ENCODE results near the gene P3H3. TPM values are rescaled to one million over a fixed set of nuclear protein-coding genes. Genes with fewer than 3 reads are reported as not detected.

Gene P3H3
- total and polyA plus RNA-seq, 9 of the 15 experiments (the other 6 are each of a cell fraction or from before 2014, with no cell fraction given): 0.03 to 15.0 (median 4.8) TPM

DNA sequence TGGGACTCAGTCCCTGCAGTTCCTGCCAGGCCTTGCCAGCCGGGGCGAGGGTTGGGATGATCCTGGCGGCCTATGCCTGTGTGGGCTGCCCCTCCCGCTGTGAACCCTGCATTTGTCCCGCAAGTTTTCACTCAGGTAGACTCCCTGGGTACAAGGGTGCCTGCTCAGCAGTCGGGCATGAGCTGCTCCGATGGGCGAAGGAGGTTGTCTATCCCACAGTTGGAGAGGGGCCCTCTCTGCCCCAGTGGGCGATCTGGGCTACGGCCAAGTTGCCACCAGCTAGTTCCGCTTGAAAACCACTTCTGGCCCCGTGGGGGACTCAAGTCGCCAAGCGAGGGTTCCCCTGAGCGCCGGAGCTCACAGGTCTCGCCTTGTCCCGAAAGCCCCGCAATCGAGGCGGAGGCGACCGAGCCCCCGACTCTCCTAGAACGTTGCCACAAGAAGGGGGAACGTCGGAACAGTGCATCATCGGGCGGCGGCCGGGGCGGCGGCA is 38.8 kb downstream of the P3H3 start:
- DNase-seq (ENCODE audit: extremely low read depth in 1 of 4, low spot score in 3 of 4) (no peak), FAIRE-seq (no peak), ATAC-seq (no peak)
- ChIA-PET POLR2A (interaction anchor here (0.6 to 11.3 kb wide), 20 partner anchors 13 to 623 kb away, joined by 3 to 174 read pairs (median 4); partner anchors contain the start of genes C12orf57, CDCA3, PTMS and RNU7-1), CTCF (ENCODE audit: low intra/inter-chr PET ratio) (no interaction called here)
- no TSS peak for BruUV-seq (replicated peaks)
- intact Hi-C loops (cut with micrococcal nuclease) (loop anchor here (5.0 kb wide), 1 partner anchor 75 kb away; the partner anchor contains the start of genes C12orf57 and RNU7-1), in situ Hi-C loops (cut with MboI) (loop anchor here (5.0 kb wide), 1 partner anchor 75 kb away; the partner anchor contains the start of genes C12orf57 and RNU7-1)
- Histone ChIP-seq H3K4me2 (ENCODE audit: insufficient read depth, low read length) (peak overlapping the region; percentile 83), H4K20me1 (replicated peaks; ENCODE audit: control insufficient read depth, insufficient read depth, low read length) (peaks cover 41% of the 10 kb centered on the region), H3K79me2 (ENCODE audit: control insufficient read depth, insufficient read depth, low read length) (peaks cover 39% of the 10 kb centered on the region), H3K36me3 (ENCODE audit: control insufficient read depth, insufficient read depth, low read length) (peaks cover 72% of the 10 kb centered on the region), H3K27ac (ENCODE audit: extremely low read depth, low read depth, low read length) (peak overlapping the region; percentile 19; the same call in 2 of the 3 replicates), H3K9me3 (replicated peaks; ENCODE audit: control insufficient read depth, insufficient read depth, low read depth, low read length) (no peaks in the 10 kb centered on the region), H3K27me3 (ENCODE audit: control insufficient read depth in 2 of 2, insufficient read depth in 2 of 2, low read length in 2 of 2) (no peaks in the 10 kb centered on the region), H3K9ac (ENCODE audit: insufficient read depth in 1 of 2, low read depth in 2 of 2, low read length in 2 of 2) (peak overlapping the region; percentile 58 to 87; a peak in 3 of 4 replicates), H3K4me3 (peak overlapping the region; percentile 96), H3K9me1 (ENCODE audit: control insufficient read depth, insufficient read depth, low read length) (no peaks in the 10 kb centered on the region), H2AFZ (ENCODE audit: low read depth, low read length) (peak overlapping the region; percentile 74), H3K4me1 (replicated peaks in 1 of 2; ENCODE audit: control insufficient read depth in 2 of 2, insufficient read depth in 2 of 2, low read length in 2 of 2) (peaks cover 32 to 47% of the 10 kb centered on the region in 2 experiments; a peak in 4 of 5 replicates)
- TF ChIP-seq NFIC (IDR thresholded peaks at IDR 0.05) (peak; percentile 48), ZFX (CRISPR knock-in tag; IDR thresholded peaks at IDR 0.05) (peak; percentile 21; the same call in 1 of the 2 replicates), SMARCB1 (IDR thresholded peaks at IDR 0.05; ENCODE audit: insufficient read length, low read depth) (no peak)
- TF ChIP-seq, protein P1, sequence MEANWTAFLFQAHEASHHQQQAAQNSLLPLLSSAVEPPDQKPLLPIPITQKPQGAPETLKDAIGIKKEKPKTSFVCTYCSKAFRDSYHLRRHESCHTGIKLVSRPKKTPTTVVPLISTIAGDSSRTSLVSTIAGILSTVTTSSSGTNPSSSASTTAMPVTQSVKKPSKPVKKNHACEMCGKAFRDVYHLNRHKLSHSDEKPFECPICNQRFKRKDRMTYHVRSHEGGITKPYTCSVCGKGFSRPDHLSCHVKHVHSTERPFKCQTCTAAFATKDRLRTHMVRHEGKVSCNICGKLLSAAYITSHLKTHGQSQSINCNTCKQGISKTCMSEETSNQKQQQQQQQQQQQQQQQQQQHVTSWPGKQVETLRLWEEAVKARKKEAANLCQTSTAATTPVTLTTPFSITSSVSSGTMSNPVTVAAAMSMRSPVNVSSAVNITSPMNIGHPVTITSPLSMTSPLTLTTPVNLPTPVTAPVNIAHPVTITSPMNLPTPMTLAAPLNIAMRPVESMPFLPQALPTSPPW (CRISPR knock-in tag; IDR thresholded peaks at IDR 0.05): peak; percentile 87
- TF ChIP-seq, protein P2, sequence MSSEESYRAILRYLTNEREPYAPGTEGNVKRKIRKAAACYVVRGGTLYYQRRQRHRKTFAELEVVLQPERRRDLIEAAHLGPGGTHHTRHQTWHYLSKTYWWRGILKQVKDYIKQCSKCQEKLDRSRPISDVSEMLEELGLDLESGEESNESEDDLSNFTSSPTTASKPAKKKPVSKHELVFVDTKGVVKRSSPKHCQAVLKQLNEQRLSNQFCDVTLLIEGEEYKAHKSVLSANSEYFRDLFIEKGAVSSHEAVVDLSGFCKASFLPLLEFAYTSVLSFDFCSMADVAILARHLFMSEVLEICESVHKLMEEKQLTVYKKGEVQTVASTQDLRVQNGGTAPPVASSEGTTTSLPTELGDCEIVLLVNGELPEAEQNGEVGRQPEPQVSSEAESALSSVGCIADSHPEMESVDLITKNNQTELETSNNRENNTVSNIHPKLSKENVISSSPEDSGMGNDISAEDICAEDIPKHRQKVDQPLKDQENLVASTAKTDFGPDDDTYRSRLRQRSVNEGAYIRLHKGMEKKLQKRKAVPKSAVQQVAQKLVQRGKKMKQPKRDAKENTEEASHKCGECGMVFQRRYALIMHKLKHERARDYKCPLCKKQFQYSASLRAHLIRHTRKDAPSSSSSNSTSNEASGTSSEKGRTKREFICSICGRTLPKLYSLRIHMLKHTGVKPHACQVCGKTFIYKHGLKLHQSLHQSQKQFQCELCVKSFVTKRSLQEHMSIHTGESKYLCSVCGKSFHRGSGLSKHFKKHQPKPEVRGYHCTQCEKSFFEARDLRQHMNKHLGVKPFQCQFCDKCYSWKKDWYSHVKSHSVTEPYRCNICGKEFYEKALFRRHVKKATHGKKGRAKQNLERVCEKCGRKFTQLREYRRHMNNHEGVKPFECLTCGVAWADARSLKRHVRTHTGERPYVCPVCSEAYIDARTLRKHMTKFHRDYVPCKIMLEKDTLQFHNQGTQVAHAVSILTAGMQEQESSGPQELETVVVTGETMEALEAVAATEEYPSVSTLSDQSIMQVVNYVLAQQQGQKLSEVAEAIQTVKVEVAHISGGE (CRISPR knock-in tag; IDR thresholded peaks at IDR 0.05): peak in 1 of 3 experiments; percentile 48; a peak in 1 of 6 replicates
- TF ChIP-seq, protein P3, sequence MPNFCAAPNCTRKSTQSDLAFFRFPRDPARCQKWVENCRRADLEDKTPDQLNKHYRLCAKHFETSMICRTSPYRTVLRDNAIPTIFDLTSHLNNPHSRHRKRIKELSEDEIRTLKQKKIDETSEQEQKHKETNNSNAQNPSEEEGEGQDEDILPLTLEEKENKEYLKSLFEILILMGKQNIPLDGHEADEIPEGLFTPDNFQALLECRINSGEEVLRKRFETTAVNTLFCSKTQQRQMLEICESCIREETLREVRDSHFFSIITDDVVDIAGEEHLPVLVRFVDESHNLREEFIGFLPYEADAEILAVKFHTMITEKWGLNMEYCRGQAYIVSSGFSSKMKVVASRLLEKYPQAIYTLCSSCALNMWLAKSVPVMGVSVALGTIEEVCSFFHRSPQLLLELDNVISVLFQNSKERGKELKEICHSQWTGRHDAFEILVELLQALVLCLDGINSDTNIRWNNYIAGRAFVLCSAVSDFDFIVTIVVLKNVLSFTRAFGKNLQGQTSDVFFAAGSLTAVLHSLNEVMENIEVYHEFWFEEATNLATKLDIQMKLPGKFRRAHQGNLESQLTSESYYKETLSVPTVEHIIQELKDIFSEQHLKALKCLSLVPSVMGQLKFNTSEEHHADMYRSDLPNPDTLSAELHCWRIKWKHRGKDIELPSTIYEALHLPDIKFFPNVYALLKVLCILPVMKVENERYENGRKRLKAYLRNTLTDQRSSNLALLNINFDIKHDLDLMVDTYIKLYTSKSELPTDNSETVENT (CRISPR knock-in tag; IDR thresholded peaks at IDR 0.05): 0 out of 2 replicates have a peak, but pooled peaks have one; percentile 7
- TF ChIP-seq, protein P4, sequence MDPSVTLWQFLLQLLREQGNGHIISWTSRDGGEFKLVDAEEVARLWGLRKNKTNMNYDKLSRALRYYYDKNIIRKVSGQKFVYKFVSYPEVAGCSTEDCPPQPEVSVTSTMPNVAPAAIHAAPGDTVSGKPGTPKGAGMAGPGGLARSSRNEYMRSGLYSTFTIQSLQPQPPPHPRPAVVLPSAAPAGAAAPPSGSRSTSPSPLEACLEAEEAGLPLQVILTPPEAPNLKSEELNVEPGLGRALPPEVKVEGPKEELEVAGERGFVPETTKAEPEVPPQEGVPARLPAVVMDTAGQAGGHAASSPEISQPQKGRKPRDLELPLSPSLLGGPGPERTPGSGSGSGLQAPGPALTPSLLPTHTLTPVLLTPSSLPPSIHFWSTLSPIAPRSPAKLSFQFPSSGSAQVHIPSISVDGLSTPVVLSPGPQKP (CRISPR knock-in tag; IDR thresholded peaks at IDR 0.05): no peak
- WGBS (ENCODE audit: insufficient coverage, low coverage, missing lambda C conversion rate): 5% methylated on average over 19 of the region's 33 CpGs

Measured in K562 (cell line).